ENCODE data around the gene TSPAN18. TPM values are rescaled to one million over a fixed set of nuclear protein-coding genes. Genes with fewer than 3 reads are reported as not detected.

The TSPAN18 gene
- total and polyA plus RNA-seq, 2 donors, result 2.2 to 2.6 TPM

- Histone ChIP-seq H3K9me3 (ENCODE audit: control insufficient read depth in 2 of 2, insufficient read depth in 1 of 2, low read length in 1 of 2) (no peaks in the 10 kb centered on the region), H3K4me3 (ENCODE audit: low read length in 2 of 2) (no peak overlapping the region), H3K4me1 (ENCODE audit: control insufficient read depth in 2 of 2, insufficient read depth in 2 of 2, low read length in 2 of 2) (no peaks in the 10 kb centered on the region), H3K36me3 (ENCODE audit: control insufficient read depth in 2 of 2, insufficient read depth in 2 of 2, low read length in 1 of 2) (no peaks in the 10 kb centered on the region), H3K27me3 (ENCODE audit: control insufficient read depth in 2 of 2, insufficient read depth in 1 of 2, low read length in 1 of 2) (no peaks in the 10 kb centered on the region), H3K27ac (ENCODE audit: low read depth in 1 of 2, low read length in 1 of 2) (no peak overlapping the region)
- WGBS, result 83% methylated on average over 14 of the region's 14 CpGs
- no peak for DNase-seq (ENCODE audit: low read depth in 6 of 9, low spot score in 9 of 9)
These were observed 78.0 kb downstream of the TSPAN18 start for GRCh38 chr11:44804449-44805437.

- DNase-seq (ENCODE audit: low read depth in 6 of 9, low spot score in 9 of 9), result no peak
- 85% methylated on average over 6 of the region's 6 CpGs for WGBS
- Histone ChIP-seq H3K36me3 (ENCODE audit: control insufficient read depth in 2 of 2, insufficient read depth in 2 of 2, low read length in 1 of 2) (no peaks in the 10 kb centered on the region), H3K4me3 (ENCODE audit: low read length in 2 of 2) (no peak overlapping the region), H3K27me3 (ENCODE audit: control insufficient read depth in 2 of 2, insufficient read depth in 1 of 2, low read length in 1 of 2) (no peaks in the 10 kb centered on the region), H3K9me3 (ENCODE audit: control insufficient read depth in 2 of 2, insufficient read depth in 1 of 2, low read length in 1 of 2) (no peaks in the 10 kb centered on the region), H3K4me1 (ENCODE audit: control insufficient read depth in 2 of 2, insufficient read depth in 2 of 2, low read length in 2 of 2) (no peaks in the 10 kb centered on the region), H3K27ac (ENCODE audit: low read depth in 1 of 2, low read length in 1 of 2) (no peak overlapping the region)
These were observed 78.8 kb downstream of the TSPAN18 start for GRCh38 chr11:44805596-44805995.

- Histone ChIP-seq H3K4me1 (ENCODE audit: control insufficient read depth in 2 of 2, insufficient read depth in 2 of 2, low read length in 2 of 2) (no peaks in the 10 kb centered on the region), H3K36me3 (ENCODE audit: control insufficient read depth in 2 of 2, insufficient read depth in 2 of 2, low read length in 1 of 2) (no peaks in the 10 kb centered on the region), H3K27me3 (ENCODE audit: control insufficient read depth in 2 of 2, insufficient read depth in 1 of 2, low read length in 1 of 2) (no peaks in the 10 kb centered on the region), H3K9me3 (ENCODE audit: control insufficient read depth in 2 of 2, insufficient read depth in 1 of 2, low read length in 1 of 2) (no peaks in the 10 kb centered on the region), H3K27ac (ENCODE audit: low read depth in 1 of 2, low read length in 1 of 2) (no peak overlapping the region), H3K4me3 (ENCODE audit: low read length in 2 of 2) (no peak overlapping the region)
- WGBS, result 92% methylated on average over 7 of the region's 7 CpGs
- no peak for DNase-seq (ENCODE audit: low read depth in 6 of 9, low spot score in 9 of 9)
These were observed 81.4 kb downstream of the TSPAN18 start for GRCh38 chr11:44808053-44808753.

- 81% methylated on average over 6 of the region's 6 CpGs for WGBS
These were observed 82.5 kb downstream of the TSPAN18 start for GRCh38 chr11:44809283-44809682.

GRCh38 chr11:44811841-44812448, 85.2 kb downstream of the TSPAN18 start:
- no peaks in the 10 kb centered on the region for H3K9me3 ChIP-seq (ENCODE audit: control insufficient read depth in 2 of 2, insufficient read depth in 1 of 2, low read length in 1 of 2)
- no peak overlapping the region for H3K27ac ChIP-seq (ENCODE audit: low read depth in 1 of 2, low read length in 1 of 2)
- H3K4me3 ChIP-seq (ENCODE audit: low read length in 2 of 2), result no peak overlapping the region
- DNase-seq (ENCODE audit: low read depth in 6 of 9, low spot score in 9 of 9), result no peak
- 74% methylated on average over 6 of the region's 6 CpGs for WGBS
- no peaks in the 10 kb centered on the region for H3K27me3 ChIP-seq (ENCODE audit: control insufficient read depth in 2 of 2, insufficient read depth in 1 of 2, low read length in 1 of 2)
- no peaks in the 10 kb centered on the region for H3K36me3 ChIP-seq (ENCODE audit: control insufficient read depth in 2 of 2, insufficient read depth in 2 of 2, low read length in 1 of 2)
- no peaks in the 10 kb centered on the region for H3K4me1 ChIP-seq (ENCODE audit: control insufficient read depth in 2 of 2, insufficient read depth in 2 of 2, low read length in 2 of 2)

More at GRCh38 chr11:44809283-44809682, 82.5 kb downstream of the TSPAN18 start:
- no peaks in the 10 kb centered on the region for H3K9me3 ChIP-seq (ENCODE audit: control insufficient read depth in 2 of 2, insufficient read depth in 1 of 2, low read length in 1 of 2)
- no peaks in the 10 kb centered on the region for H3K36me3 ChIP-seq (ENCODE audit: control insufficient read depth in 2 of 2, insufficient read depth in 2 of 2, low read length in 1 of 2)
- no peak overlapping the region for H3K4me3 ChIP-seq (ENCODE audit: low read length in 2 of 2)
- H3K27ac ChIP-seq (ENCODE audit: low read depth in 1 of 2, low read length in 1 of 2), result no peak overlapping the region
- H3K27me3 ChIP-seq (ENCODE audit: control insufficient read depth in 2 of 2, insufficient read depth in 1 of 2, low read length in 1 of 2), result no peaks in the 10 kb centered on the region
- H3K4me1 ChIP-seq (ENCODE audit: control insufficient read depth in 2 of 2, insufficient read depth in 2 of 2, low read length in 2 of 2), result no peaks in the 10 kb centered on the region
- no peak for DNase-seq (ENCODE audit: low read depth in 6 of 9, low spot score in 9 of 9)

- Histone ChIP-seq H3K27me3 (ENCODE audit: control insufficient read depth in 2 of 2, insufficient read depth in 1 of 2, low read length in 1 of 2) (no peaks in the 10 kb centered on the region), H3K36me3 (ENCODE audit: control insufficient read depth in 2 of 2, insufficient read depth in 2 of 2, low read length in 1 of 2) (no peaks in the 10 kb centered on the region), H3K9me3 (ENCODE audit: control insufficient read depth in 2 of 2, insufficient read depth in 1 of 2, low read length in 1 of 2) (no peaks in the 10 kb centered on the region), H3K4me1 (ENCODE audit: control insufficient read depth in 2 of 2, insufficient read depth in 2 of 2, low read length in 2 of 2) (no peaks in the 10 kb centered on the region), H3K27ac (ENCODE audit: low read depth in 1 of 2, low read length in 1 of 2) (no peak overlapping the region), H3K4me3 (ENCODE audit: low read length in 2 of 2) (no peak overlapping the region)
- 90% methylated on average over 9 of the region's 9 CpGs for WGBS
- no peak for DNase-seq (ENCODE audit: low read depth in 6 of 9, low spot score in 9 of 9)
These were observed 86.2 kb downstream of the TSPAN18 start for GRCh38 chr11:44812971-44813370.

GRCh38 chr11:44813401-44813800, 86.6 kb downstream of the TSPAN18 start:
- Histone ChIP-seq H3K27me3 (ENCODE audit: control insufficient read depth in 2 of 2, insufficient read depth in 1 of 2, low read length in 1 of 2) (no peaks in the 10 kb centered on the region), H3K4me3 (ENCODE audit: low read length in 2 of 2) (no peak overlapping the region), H3K4me1 (ENCODE audit: control insufficient read depth in 2 of 2, insufficient read depth in 2 of 2, low read length in 2 of 2) (no peaks in the 10 kb centered on the region), H3K36me3 (ENCODE audit: control insufficient read depth in 2 of 2, insufficient read depth in 2 of 2, low read length in 1 of 2) (no peaks in the 10 kb centered on the region), H3K9me3 (ENCODE audit: control insufficient read depth in 2 of 2, insufficient read depth in 1 of 2, low read length in 1 of 2) (no peaks in the 10 kb centered on the region), H3K27ac (ENCODE audit: low read depth in 1 of 2, low read length in 1 of 2) (no peak overlapping the region)
- WGBS, result 90% methylated on average over 4 of the region's 4 CpGs
- DNase-seq (ENCODE audit: low read depth in 6 of 9, low spot score in 9 of 9), result no peak

- Histone ChIP-seq H3K4me3 (ENCODE audit: low read length in 2 of 2) (no peak overlapping the region), H3K27me3 (ENCODE audit: control insufficient read depth in 2 of 2, insufficient read depth in 1 of 2, low read length in 1 of 2) (no peaks in the 10 kb centered on the region), H3K4me1 (ENCODE audit: control insufficient read depth in 2 of 2, insufficient read depth in 2 of 2, low read length in 2 of 2) (no peaks in the 10 kb centered on the region), H3K36me3 (ENCODE audit: control insufficient read depth in 2 of 2, insufficient read depth in 2 of 2, low read length in 1 of 2) (no peaks in the 10 kb centered on the region), H3K9me3 (ENCODE audit: control insufficient read depth in 2 of 2, insufficient read depth in 1 of 2, low read length in 1 of 2) (no peaks in the 10 kb centered on the region), H3K27ac (ENCODE audit: low read depth in 1 of 2, low read length in 1 of 2) (no peak overlapping the region)
- WGBS, result 76% methylated on average over 5 of the region's 5 CpGs
- no peak for DNase-seq (ENCODE audit: low read depth in 6 of 9, low spot score in 9 of 9)
These were observed 88.3 kb downstream of the TSPAN18 start for GRCh38 chr11:44814881-44815592.

Data from thymus (tissue), 11 donors.